Gastrocnemius medialis (tissue), 4 donors: ENCODE measurements around the gene TRAF2. TPM values are rescaled to one million over a fixed set of nuclear protein-coding genes. Genes with fewer than 3 reads are reported as not detected.
A peak's percentile ranks its signal among the peaks of the same experiment; 100 is the strongest.

Source experiments
- ATAC-seq, 2 donors: fragments of 150-250 bp; one replicate each; pipeline ENCODE4 v1.9.1; 2016
- DNase-seq, 2 donors: peaks; one replicate each; pipeline ENCODE4 v3.0.0-alpha.2; 2019
- H3K27ac ChIP-seq, 4 donors: fragments of 200-600 bp; sonication (generic); 1 replicate in 1 of 4; 2 replicates in 3 of 4; pipeline ENCODE4 v1.5.1; 2016 to 2018; ENCODE audit warnings: mild to moderate bottlenecking in 2 of 4, moderate library complexity in 1 of 4
- H3K27me3 ChIP-seq, 3 donors: fragments of 200-600 bp; sonication (generic) in 2 of 3; 1 replicate in 1 of 3; 2 replicates in 2 of 3; pipeline versions ENCODE4 v1.5.1 to v1.6.0; 2016 to 2019; ENCODE audit warnings: mild to moderate bottlenecking in 1 of 3, moderate library complexity in 1 of 3
- H3K36me3 ChIP-seq, 2 donors: fragments of 200-600 bp; sonication (generic) in 1 of 2; one replicate each; pipeline ENCODE4 v1.5.1; 2017 to 2018
- H3K4me1 ChIP-seq, 2 donors: fragments of 200-600 bp; sonication (generic) in 1 of 2; one replicate each; pipeline ENCODE4 v1.5.1; 2016 to 2017; ENCODE audit warnings: mild to moderate bottlenecking in 2 of 2
- H3K4me3 ChIP-seq, 4 donors: fragments of 200-600 bp; sonication (generic) in 3 of 4; 1 replicate in 1 of 4; 2 replicates in 3 of 4; pipeline ENCODE4 v1.5.1; 2016 to 2019; ENCODE audit warnings: mild to moderate bottlenecking in 2 of 4
- H3K9me3 ChIP-seq, 3 donors: fragments of 200-600 bp; sonication (generic) in 2 of 3; 1 replicate in 1 of 3; 2 replicates in 2 of 3; pipeline ENCODE4 v1.5.1; 2016 to 2019
- CTCF ChIP-seq, 5 experiments: fragments of 450-650 bp in 3 of 5; fragments of 200-600 bp in 2 of 5; sonication (generic) in 2 of 5; IDR thresholded peaks in 4 of 5; conservative IDR thresholded peaks in 1 of 5; 1 replicate in 4 of 5; 2 replicates in 1 of 5; pipeline ENCODE4 v1.5.1; 2016 to 2019; ENCODE audit warnings: antibody characterized with exemption in 5 of 5, mild to moderate bottlenecking in 3 of 5, moderate library complexity in 3 of 5
- POLR2A ChIP-seq, 2 donors: fragments of 450-650 bp; IDR thresholded peaks; one replicate each; pipeline ENCODE4 v1.6.1; 2017; ENCODE audit warnings: antibody characterized with exemption in 2 of 2, mild to moderate bottlenecking in 2 of 2, moderate library complexity in 2 of 2
- in situ Hi-C, 4 donors: fragments of 200-750 bp; cut with MboI; loops; one replicate each; pipeline versions ENCODE4 v1.15.0 to v1.8.0; 2017; ENCODE audit warnings: low sequenced_read_pairs in 4 of 4
- intact Hi-C: fragments of 100-400 bp; cut with DNase I; formaldehyde crosslinking; loops from one replicate; pipeline ENCODE4 v1.15.1; 2023; ENCODE audit warnings: low total_unique reads
- total RNA-seq, 4 donors: library from RNA; depleted of rRNA; stranded (reverse); fragments of >200 nt; gene quantifications; one replicate each; pipeline versions ENCODE4 v1.1.0 to v1.2.3, GENCODE V29; 2016

TRAF2 gene
- total RNA-seq, 4 donors from 2014 or later, result 3.5 to 6.6 (median 4.8) TPM

GRCh38 chr9:136850866-136851775, 35.2 kb upstream of the TRAF2 start:
- H3K4me1 ChIP-seq, result peaks cover 20 to 31% of the 10 kb centered on the region in 2 donors
- no peak overlapping the region for H3K4me3 ChIP-seq
- no peaks in the 10 kb centered on the region for H3K9me3 ChIP-seq
- in situ Hi-C loops, result no loop called here
- ATAC-seq, result no peak
- intact Hi-C loops, result no loop called here
- no peak for DNase-seq
- no peak for TF ChIP-seq CTCF (IDR thresholded peaks at IDR 0.05 in 4 of 5, conservative IDR thresholded peaks at IDR 0.05 in 1 of 5)
- no peak for TF ChIP-seq POLR2A (IDR thresholded peaks at IDR 0.05)
- peaks cover 0 to 12% of the 10 kb centered on the region in 2 donors for H3K36me3 ChIP-seq
- peaks cover 0 to 9% (median 6%) of the 10 kb centered on the region in 3 donors for H3K27me3 ChIP-seq
- H3K27ac ChIP-seq, result peak overlapping the region; percentile 59 to 94 (median 90)

GRCh38 chr9:136851941-136852663, 34.2 kb upstream of the TRAF2 start, which contains the start of gene MAMDC4:
TSS of gene MAMDC4 (plus strand) at chr9:136852346. CDS start at chr9:136852417, 71 bp downstream.
- DNase-seq, result peak in 1 of 2 donors; percentile 75
- in situ Hi-C loops, result no loop called here
- peaks cover 0 to 12% of the 10 kb centered on the region in 2 donors for H3K36me3 ChIP-seq

GRCh38 chr9:136852664-136853595, 33.4 kb upstream of the TRAF2 start:
- Histone ChIP-seq H3K4me3 (no peak overlapping the region), H3K36me3 (peaks cover 0 to 12% of the 10 kb centered on the region in 2 donors), H3K9me3 (no peaks in the 10 kb centered on the region), H3K4me1 (peaks cover 20 to 28% of the 10 kb centered on the region in 2 donors), H3K27ac (peak overlapping the region in 1 of 4 donors; percentile 94), H3K27me3 (no peaks in the 10 kb centered on the region)
- in situ Hi-C loops, result no loop called here
- DNase-seq, result peak in 1 of 2 donors; percentile 12
- intact Hi-C loops, result no loop called here
- TF ChIP-seq POLR2A (IDR thresholded peaks at IDR 0.05) (no peak), CTCF (IDR thresholded peaks at IDR 0.05 in 4 of 5, conservative IDR thresholded peaks at IDR 0.05 in 1 of 5) (no peak)
- no peak for ATAC-seq

More at GRCh38 chr9:136851941-136852663, 34.2 kb upstream of the TRAF2 start, which contains the start of gene MAMDC4:
- TF ChIP-seq POLR2A (IDR thresholded peaks at IDR 0.05), result no peak
- Histone ChIP-seq H3K4me3 (no peak within 1 kb of the TSS), H3K4me1 (peaks cover 20 to 31% of the 10 kb centered on the region in 2 donors), H3K27ac (peak within 1 kb of the TSS; percentile 59 to 94 (median 75)), H3K9me3 (no peaks in the 10 kb centered on the region), H3K27me3 (peaks cover 0 to 4% (median 0%) of the 10 kb centered on the region in 3 donors)
- intact Hi-C loops, result no loop called here
- peak in 1 of 2 donors; percentile 9 for ATAC-seq

GRCh38 chr9:136853596-136854112, 32.7 kb upstream of the TRAF2 start:
- H3K4me1 ChIP-seq, result peaks cover 20 to 31% of the 10 kb centered on the region in 2 donors
- H3K4me3 ChIP-seq, result no peak overlapping the region
- in situ Hi-C loops (no loop called here), intact Hi-C loops (loop anchor here (1.0 to 2.0 kb wide), 2 partner anchors 18 to 19 kb away; no protein-coding TSS in a partner anchor)
- ATAC-seq (no peak), DNase-seq (peak in 1 of 2 donors; percentile 11)
- H3K27me3 ChIP-seq, result no peaks in the 10 kb centered on the region
- no peak overlapping the region for H3K27ac ChIP-seq
- TF ChIP-seq CTCF (IDR thresholded peaks at IDR 0.05 in 4 of 5, conservative IDR thresholded peaks at IDR 0.05 in 1 of 5), result no peak
- peaks cover 0 to 12% of the 10 kb centered on the region in 2 donors for H3K36me3 ChIP-seq
- H3K9me3 ChIP-seq, result no peaks in the 10 kb centered on the region
